ENCODE results near the gene MAPK9. TPM values are rescaled to one million over a fixed set of nuclear protein-coding genes. Genes with fewer than 3 reads are reported as not detected.

MAPK9 gene
- total RNA-seq, 1 donor from 2014 or later = 44.3 TPM

DNA sequence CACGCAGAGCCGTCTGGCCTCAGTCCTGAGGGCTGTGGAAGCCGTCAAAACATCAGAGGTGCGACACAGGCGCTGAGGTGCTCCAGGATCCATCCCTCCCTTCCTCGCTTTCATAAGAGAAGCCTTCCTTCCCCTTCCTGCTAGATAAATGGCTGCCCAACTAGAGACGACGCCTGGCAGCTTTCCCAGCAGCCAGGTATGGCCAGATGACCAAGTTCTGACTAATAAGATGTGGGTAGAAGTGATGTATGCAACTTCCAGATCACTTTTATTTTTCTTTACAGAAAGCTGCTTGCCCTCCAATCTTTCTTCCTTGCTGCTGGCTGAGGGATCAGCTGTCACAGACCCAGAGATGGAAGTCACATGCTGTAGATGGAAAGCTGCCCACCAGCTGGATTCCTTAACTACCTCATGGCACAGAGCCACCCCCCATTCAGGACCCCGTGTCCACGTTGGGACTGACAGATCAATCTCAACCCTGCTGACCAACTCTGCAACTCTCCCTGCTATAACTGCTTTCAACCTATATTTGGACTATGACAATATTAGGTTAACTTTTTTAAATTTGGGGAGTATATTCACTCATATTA, 8.8 kb downstream of the MAPK9 start:
- peaks cover 45% of the 10 kb centered on the region for H3K9me3 Mint-ChIP-seq
- DNase-seq (ENCODE audit: low spot score) = no peak
- intact Hi-C loops (cut with micrococcal nuclease) = no loop called here
- peaks cover 93% of the 10 kb centered on the region for H3K36me3 Mint-ChIP-seq (ENCODE audit: low read depth)
- no peak overlapping the region for H3K4me3 Mint-ChIP-seq (ENCODE audit: low read depth)
- no peak overlapping the region for H3K27ac Mint-ChIP-seq
- peaks cover 3% of the 10 kb centered on the region for H3K4me1 Mint-ChIP-seq (ENCODE audit: low read depth)
- no peaks in the 10 kb centered on the region for H3K27me3 Mint-ChIP-seq (ENCODE audit: low read depth)

DNA sequence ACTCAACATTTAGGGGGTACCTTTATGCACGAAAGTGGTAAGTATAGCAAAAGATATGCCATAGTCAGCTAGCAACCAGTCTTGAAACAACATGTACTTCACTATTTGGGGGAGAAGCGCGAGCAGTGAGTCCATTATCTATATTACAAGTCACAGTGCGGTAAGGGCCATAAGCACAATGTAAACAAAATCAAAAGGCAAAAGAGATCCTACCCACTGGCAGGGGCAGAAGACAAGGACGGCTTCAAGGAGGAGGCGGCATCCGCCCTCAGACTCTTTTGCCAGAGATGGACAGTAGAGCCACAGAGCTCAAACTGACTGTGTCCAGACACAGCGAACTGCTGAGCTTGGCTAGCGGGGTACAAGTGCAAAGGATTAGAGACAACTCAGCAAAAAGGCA, 9.6 kb downstream of the MAPK9 start:
- intact Hi-C loops (cut with micrococcal nuclease) = no loop called here
- Mint-ChIP-seq H3K4me3 (ENCODE audit: low read depth) (no peak overlapping the region), H3K9me3 (peaks cover 53% of the 10 kb centered on the region), H3K27ac (no peak overlapping the region), H3K4me1 (ENCODE audit: low read depth) (no peaks in the 10 kb centered on the region), H3K36me3 (ENCODE audit: low read depth) (peaks cover 93% of the 10 kb centered on the region), H3K27me3 (ENCODE audit: low read depth) (no peaks in the 10 kb centered on the region)
- no peak for DNase-seq (ENCODE audit: low spot score)

DNA sequence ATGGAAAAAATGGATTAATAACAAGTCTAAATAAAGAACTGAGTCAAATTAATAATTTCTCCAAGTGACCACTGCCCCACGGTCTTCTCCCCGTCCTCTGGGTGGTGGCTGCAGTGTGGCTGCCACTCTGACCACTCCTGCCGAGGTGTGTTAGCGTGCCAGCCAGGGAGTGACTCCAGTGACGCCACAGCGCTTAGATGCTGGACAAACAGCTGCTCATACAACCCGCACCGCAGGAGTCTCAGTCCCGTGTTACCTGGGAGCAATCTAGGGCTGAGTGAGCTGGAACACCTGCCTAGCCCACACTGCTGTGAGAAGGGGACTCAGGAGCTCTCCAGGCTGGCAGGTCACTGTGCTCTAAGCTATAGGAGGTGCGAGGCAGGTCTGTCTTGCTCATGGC, 10.2 kb downstream of the MAPK9 start:
- no peak overlapping the region for H3K27ac Mint-ChIP-seq
- H3K27me3 Mint-ChIP-seq (ENCODE audit: low read depth) = no peaks in the 10 kb centered on the region
- DNase-seq (ENCODE audit: low spot score) = no peak
- intact Hi-C loops (cut with micrococcal nuclease) = no loop called here
- H3K4me3 Mint-ChIP-seq (ENCODE audit: low read depth) = no peak overlapping the region
- peaks cover 93% of the 10 kb centered on the region for H3K36me3 Mint-ChIP-seq (ENCODE audit: low read depth)
- no peaks in the 10 kb centered on the region for H3K4me1 Mint-ChIP-seq (ENCODE audit: low read depth)
- peaks cover 55% of the 10 kb centered on the region for H3K9me3 Mint-ChIP-seq

DNA sequence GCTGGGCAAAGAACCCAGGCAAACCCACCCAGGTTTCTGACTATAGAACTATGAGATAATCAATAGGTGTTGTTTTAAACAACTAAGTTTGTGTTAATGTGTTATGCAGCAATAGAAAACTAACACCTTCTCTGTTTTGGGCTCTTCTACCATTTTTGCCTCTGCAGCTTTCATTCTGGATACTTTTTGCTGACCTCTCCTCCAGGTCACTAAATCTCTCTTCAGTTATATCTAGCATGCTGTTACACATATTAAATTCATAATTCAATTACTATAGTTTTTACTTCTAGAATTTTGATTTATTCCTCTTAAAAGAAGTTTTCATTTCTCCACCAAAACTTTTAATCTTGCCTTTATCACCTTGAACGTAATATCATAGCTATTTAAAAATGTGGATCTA, 17.2 kb downstream of the MAPK9 start:
- H3K36me3 Mint-ChIP-seq (ENCODE audit: low read depth) = peaks cover 81% of the 10 kb centered on the region
- peaks cover 74% of the 10 kb centered on the region for H3K9me3 Mint-ChIP-seq
- no peak overlapping the region for H3K4me3 Mint-ChIP-seq (ENCODE audit: low read depth)
- H3K27ac Mint-ChIP-seq = no peak overlapping the region
- DNase-seq (ENCODE audit: low spot score) = no peak
- H3K27me3 Mint-ChIP-seq (ENCODE audit: low read depth) = no peaks in the 10 kb centered on the region
- H3K4me1 Mint-ChIP-seq (ENCODE audit: low read depth) = no peaks in the 10 kb centered on the region
- intact Hi-C loops (cut with micrococcal nuclease) = no loop called here

DNA sequence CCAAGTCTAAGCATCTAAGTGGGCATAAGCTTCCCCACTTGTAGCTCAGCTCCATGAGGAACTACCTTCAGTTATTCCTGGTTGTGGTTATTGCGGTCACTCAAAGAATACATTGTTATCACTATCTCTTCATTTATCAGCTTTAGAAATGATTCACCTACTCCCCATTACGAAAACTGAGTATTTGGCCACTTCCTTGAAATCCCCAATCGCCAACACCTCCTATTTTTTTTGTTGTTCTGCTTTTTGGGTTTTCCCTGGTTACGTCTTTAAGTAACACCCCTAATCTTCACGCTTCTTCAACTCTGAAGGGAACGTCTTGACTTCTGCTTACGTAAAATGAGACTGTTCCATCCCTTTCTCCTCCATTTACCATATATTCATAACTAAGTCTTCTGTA, 20.7 kb downstream of the MAPK9 start:
- intact Hi-C loops (cut with micrococcal nuclease) = no loop called here
- Mint-ChIP-seq H3K4me3 (ENCODE audit: low read depth) (no peak overlapping the region), H3K27me3 (ENCODE audit: low read depth) (no peaks in the 10 kb centered on the region), H3K27ac (no peak overlapping the region), H3K9me3 (peaks cover 64% of the 10 kb centered on the region), H3K36me3 (ENCODE audit: low read depth) (peaks cover 79% of the 10 kb centered on the region), H3K4me1 (ENCODE audit: low read depth) (no peaks in the 10 kb centered on the region)
- no peak for DNase-seq (ENCODE audit: low spot score)

DNA sequence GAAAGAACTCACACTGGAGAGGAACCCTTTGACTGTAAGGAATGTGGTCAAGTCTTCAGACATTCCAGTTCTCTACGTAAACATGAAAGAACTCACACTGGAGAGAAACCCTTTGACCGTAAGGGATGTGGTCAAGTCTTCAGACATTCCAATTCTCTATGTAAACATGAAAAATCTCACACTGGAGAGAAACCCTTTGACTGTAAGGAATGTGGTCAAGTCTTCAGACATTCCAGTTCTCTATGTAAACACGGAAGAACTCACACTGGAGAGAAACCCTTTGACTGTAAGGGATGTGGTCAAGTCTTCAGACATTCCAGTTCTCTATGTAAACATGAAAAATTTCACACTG, 32.6 kb downstream of the MAPK9 start:
- no peaks in the 10 kb centered on the region for H3K4me1 Mint-ChIP-seq (ENCODE audit: low read depth)
- no peak for DNase-seq (ENCODE audit: low spot score)
- H3K27ac Mint-ChIP-seq = no peak overlapping the region
- peaks cover 96% of the 10 kb centered on the region for H3K36me3 Mint-ChIP-seq (ENCODE audit: low read depth)
- H3K27me3 Mint-ChIP-seq (ENCODE audit: low read depth) = no peaks in the 10 kb centered on the region
- H3K4me3 Mint-ChIP-seq (ENCODE audit: low read depth) = no peak overlapping the region
- intact Hi-C loops (cut with micrococcal nuclease) = no loop called here
- H3K9me3 Mint-ChIP-seq = peaks cover 81% of the 10 kb centered on the region

DNA sequence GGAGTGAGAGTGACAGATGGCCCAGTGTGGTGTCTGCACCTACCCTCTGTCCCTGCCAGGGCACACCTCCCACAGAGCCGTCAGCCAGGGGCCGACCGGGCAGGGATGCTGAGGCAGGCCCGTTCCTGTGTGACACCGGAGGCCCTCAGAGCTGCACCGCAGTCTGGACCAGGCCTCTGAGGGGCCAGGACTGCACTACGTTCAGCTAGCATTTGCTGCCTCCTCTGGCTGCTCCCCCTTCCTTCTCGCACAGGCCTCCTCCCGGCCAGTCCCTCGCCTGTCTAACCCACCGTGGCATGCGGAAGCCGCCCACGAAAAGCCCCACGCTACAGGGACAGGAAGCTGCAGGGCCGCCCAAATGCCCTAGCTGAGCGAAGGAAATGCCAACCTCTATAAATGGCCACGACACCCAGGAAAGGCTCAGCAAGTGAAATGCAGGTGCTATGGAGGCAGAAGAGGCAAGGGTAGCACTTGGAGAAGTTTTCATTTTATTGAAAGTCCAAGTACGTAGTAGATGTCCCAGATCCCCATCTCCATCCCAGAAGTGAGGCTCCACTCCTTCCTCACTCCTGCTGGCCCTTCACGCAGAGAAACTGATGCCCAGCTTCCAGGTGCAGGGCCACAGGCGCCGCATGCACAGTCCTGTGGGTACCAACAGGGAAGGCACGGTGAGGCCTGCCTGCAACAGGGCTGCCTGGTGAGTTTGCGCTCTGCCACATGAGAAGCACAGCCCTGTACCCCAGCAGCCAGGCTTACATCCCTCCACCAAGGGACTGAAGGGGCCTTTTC, 38.7 kb downstream of the MAPK9 start:
- no peaks in the 10 kb centered on the region for H3K27me3 Mint-ChIP-seq (ENCODE audit: low read depth)
- H3K4me1 Mint-ChIP-seq (ENCODE audit: low read depth) = no peaks in the 10 kb centered on the region
- no peak for DNase-seq (ENCODE audit: low spot score)
- peaks cover 91% of the 10 kb centered on the region for H3K36me3 Mint-ChIP-seq (ENCODE audit: low read depth)
- H3K9me3 Mint-ChIP-seq = peaks cover 84% of the 10 kb centered on the region
- no peak overlapping the region for H3K4me3 Mint-ChIP-seq (ENCODE audit: low read depth)
- no peak overlapping the region for H3K27ac Mint-ChIP-seq
- intact Hi-C loops (cut with micrococcal nuclease) = no loop called here

DNA sequence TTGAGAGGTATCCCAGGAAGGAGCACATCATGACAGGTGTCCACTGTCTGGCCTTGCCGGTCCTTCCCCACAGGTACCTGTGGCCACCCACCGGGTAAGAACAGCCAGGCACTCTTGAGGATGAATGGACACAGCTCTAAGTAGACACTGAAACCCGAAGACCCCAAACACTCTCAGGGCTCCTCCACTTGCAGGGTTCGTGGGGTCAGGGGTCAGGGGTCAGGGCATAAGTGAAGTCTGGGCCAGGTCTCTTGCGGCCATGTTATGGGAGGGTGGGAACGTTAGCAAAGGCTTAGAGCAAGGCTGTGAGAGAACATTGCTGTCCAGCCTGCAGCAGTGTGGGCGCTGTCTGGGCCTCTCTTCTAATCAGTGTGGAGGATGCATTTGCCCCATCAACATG, 40.0 kb downstream of the MAPK9 start:
- H3K4me1 Mint-ChIP-seq (ENCODE audit: low read depth) = no peaks in the 10 kb centered on the region
- peaks cover 91% of the 10 kb centered on the region for H3K36me3 Mint-ChIP-seq (ENCODE audit: low read depth)
- no peaks in the 10 kb centered on the region for H3K27me3 Mint-ChIP-seq (ENCODE audit: low read depth)
- intact Hi-C loops (cut with micrococcal nuclease) = no loop called here
- DNase-seq (ENCODE audit: low spot score) = no peak
- H3K4me3 Mint-ChIP-seq (ENCODE audit: low read depth) = no peak overlapping the region
- no peak overlapping the region for H3K27ac Mint-ChIP-seq
- peaks cover 84% of the 10 kb centered on the region for H3K9me3 Mint-ChIP-seq

DNA sequence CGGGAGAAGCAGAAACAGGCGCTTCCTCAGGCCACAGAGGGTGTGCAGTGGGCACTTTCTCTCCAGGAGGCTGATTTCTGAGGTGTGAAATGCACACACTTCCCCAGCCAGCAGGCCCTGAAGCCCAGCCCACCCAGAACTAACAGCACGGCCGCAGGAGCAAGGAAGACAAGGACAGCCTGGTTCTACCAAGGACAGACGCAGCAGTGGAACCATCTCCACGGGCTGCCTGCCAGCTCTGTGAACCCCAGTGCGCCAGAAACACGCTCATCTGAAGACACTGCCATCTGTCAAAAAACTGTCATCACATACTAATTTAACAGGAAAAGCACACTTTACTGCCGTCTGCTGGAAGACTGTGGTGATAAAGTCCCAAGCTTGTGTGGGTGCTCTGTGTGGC, 40.7 kb downstream of the MAPK9 start:
- no peak for DNase-seq (ENCODE audit: low spot score)
- Mint-ChIP-seq H3K27me3 (ENCODE audit: low read depth) (no peaks in the 10 kb centered on the region), H3K27ac (no peak overlapping the region), H3K36me3 (ENCODE audit: low read depth) (peaks cover 92% of the 10 kb centered on the region), H3K4me1 (ENCODE audit: low read depth) (no peaks in the 10 kb centered on the region), H3K4me3 (ENCODE audit: low read depth) (no peak overlapping the region), H3K9me3 (peaks cover 89% of the 10 kb centered on the region)
- intact Hi-C loops (cut with micrococcal nuclease) = no loop called here

DNA sequence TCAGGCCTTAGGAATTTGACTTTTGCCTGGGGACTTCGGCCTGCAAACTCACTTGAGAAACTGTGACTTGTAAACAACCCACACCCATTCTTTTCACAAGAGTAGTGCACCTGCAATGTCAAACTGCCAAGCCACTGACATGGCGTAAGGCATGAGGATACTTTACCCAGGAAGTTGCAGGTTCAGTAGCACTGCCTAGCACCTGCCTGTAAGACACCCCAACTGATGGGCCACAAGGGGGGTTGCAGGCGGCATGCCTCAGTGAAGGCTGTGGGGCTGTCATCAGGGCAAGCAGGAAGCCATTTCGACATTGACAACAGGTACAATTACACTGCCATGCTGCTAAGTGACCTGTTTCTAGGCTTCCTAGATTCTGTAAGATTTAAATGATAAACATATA, 41.6 kb downstream of the MAPK9 start:
- DNase-seq (ENCODE audit: low spot score) = no peak
- Mint-ChIP-seq H3K4me3 (ENCODE audit: low read depth) (no peak overlapping the region), H3K36me3 (ENCODE audit: low read depth) (peaks cover 91% of the 10 kb centered on the region), H3K27ac (no peak overlapping the region), H3K27me3 (ENCODE audit: low read depth) (no peaks in the 10 kb centered on the region), H3K4me1 (ENCODE audit: low read depth) (no peaks in the 10 kb centered on the region), H3K9me3 (peaks cover 84% of the 10 kb centered on the region)
- intact Hi-C loops (cut with micrococcal nuclease) = no loop called here

DNA sequence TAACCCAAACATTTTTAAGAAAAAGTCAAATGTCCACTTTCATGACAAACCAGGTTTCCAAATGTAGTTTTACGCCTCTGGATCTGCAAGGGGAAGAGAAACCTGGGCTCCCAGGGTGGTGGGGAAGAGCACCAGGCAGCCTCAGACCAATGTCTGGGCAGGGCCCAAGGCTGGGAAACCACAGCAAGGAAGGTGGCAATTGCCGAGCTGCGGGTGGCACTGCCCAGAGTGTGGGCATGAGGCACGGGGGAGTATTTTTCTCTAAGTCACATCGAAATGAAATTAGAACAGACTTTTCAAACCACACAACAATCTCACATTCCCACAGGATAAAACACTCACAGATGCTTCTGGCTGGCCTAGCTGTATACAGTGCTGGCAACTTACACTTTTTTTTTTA, 50.3 kb downstream of the MAPK9 start:
- H3K27ac Mint-ChIP-seq = no peak overlapping the region
- H3K36me3 Mint-ChIP-seq (ENCODE audit: low read depth) = peaks cover 95% of the 10 kb centered on the region
- H3K9me3 Mint-ChIP-seq = peaks cover 54% of the 10 kb centered on the region
- intact Hi-C loops (cut with micrococcal nuclease) = no loop called here
- DNase-seq (ENCODE audit: low spot score) = no peak
- no peak overlapping the region for H3K4me3 Mint-ChIP-seq (ENCODE audit: low read depth)
- H3K27me3 Mint-ChIP-seq (ENCODE audit: low read depth) = no peaks in the 10 kb centered on the region
- no peaks in the 10 kb centered on the region for H3K4me1 Mint-ChIP-seq (ENCODE audit: low read depth)

DNA sequence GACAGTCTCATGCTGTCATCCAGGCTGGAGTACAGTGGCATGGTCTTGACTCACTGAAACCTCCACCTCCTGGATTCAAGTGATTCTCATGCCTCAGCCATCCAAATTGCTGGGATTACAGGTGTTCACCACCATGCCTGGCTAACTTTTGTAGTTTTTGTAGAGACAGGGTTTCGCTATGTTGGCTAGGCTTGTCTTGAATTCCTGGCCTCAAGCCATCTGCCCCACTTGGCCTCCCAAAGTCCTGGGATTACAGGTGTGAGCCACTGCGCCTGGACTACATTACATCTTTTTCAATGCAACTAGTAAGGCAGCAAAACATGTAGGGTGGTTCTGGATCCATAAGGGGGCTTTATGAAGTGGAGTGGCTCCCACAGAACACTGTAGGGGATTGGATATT, 53.3 kb downstream of the MAPK9 start:
- peaks cover 98% of the 10 kb centered on the region for H3K36me3 Mint-ChIP-seq (ENCODE audit: low read depth)
- no peak for DNase-seq (ENCODE audit: low spot score)
- H3K4me3 Mint-ChIP-seq (ENCODE audit: low read depth) = no peak overlapping the region
- intact Hi-C loops (cut with micrococcal nuclease) = no loop called here
- H3K27me3 Mint-ChIP-seq (ENCODE audit: low read depth) = no peaks in the 10 kb centered on the region
- peaks cover 32% of the 10 kb centered on the region for H3K9me3 Mint-ChIP-seq
- H3K4me1 Mint-ChIP-seq (ENCODE audit: low read depth) = no peaks in the 10 kb centered on the region
- no peak overlapping the region for H3K27ac Mint-ChIP-seq

DNA sequence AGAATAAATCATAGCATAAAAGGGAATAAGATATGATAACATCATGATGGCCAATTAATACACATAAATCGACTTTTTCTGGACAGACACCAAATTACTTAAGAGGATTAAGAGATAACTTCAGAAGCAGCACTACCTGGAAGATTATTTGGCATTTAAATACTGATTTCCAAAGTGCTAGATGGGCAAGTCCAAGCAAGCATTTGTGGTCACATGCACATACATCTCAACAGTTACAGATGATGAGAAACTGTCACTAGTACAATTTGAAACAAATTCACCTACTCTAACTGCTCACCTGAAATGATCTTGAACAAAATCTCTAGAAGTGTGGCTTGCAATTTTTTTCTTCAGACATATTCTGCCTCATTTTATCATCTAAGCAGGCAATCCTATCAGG, 56.0 kb downstream of the MAPK9 start:
- peaks cover 11% of the 10 kb centered on the region for H3K9me3 Mint-ChIP-seq
- intact Hi-C loops (cut with micrococcal nuclease) = no loop called here
- peaks cover 80% of the 10 kb centered on the region for H3K36me3 Mint-ChIP-seq (ENCODE audit: low read depth)
- DNase-seq (ENCODE audit: low spot score) = no peak
- no peak overlapping the region for H3K27ac Mint-ChIP-seq
- no peaks in the 10 kb centered on the region for H3K4me1 Mint-ChIP-seq (ENCODE audit: low read depth)
- no peak overlapping the region for H3K4me3 Mint-ChIP-seq (ENCODE audit: low read depth)
- H3K27me3 Mint-ChIP-seq (ENCODE audit: low read depth) = no peaks in the 10 kb centered on the region
